ENCODE data around the gene TMEM44.

The TMEM44 gene

DNA sequence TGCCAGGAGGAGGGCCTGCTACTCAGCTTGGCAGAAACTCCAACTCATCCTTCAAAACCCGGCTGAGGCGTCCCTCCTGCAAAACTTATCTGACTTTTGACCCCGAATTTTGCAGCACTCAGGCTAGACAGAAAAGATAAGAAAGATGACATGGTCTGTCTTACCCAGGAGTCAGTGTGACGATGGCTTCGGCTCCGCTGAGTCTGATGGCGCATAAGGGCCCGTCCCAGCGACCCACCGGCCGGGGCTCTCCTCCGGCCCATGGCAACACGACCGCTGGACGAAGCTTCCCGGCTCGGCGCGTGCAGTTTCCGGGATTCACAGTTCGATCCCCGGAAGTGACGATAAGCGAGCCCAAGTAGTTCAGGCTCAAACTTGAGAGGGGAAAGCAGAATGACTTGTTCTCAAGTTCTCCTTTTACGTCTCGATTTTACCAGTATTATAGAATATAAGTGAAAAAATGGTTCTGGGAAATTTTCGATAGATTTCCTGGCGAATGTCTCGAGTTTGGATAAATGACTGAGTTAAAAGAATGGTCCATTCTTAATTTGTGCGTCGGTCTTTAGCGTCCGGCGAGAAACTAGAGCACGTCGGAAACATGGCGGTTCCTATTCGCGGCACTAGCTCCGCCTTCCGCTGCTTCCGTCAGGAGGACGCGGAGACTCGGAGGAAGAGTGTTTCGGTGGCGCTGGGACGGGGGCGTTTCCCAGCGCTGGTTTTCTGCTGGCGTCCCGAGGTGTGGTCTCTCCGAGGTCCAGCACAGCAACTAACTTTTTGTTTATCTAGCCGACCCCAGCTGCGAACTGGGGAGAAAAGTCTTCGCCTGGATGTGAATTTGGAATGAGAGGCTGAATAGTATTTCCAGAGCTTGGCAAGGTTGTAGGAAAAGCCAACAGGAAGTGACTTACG, 38.9 kb upstream of the TMEM44 start, which contains the start of gene LSG1 (continued):
- TF ChIP-seq ZNF24 (tag by site-specific recombination; IDR thresholded peaks at IDR 0.05) (peak; percentile 82), ZNF157 (tag by site-specific recombination; IDR thresholded peaks at IDR 0.05) (no peak), KLF16 (tag by site-specific recombination; IDR thresholded peaks at IDR 0.05) (peak; percentile 98), ZNF548 (tag by site-specific recombination; IDR thresholded peaks at IDR 0.05) (no peak), ZFP69B (tag by site-specific recombination; IDR thresholded peaks at IDR 0.05) (peak; percentile 84; the same call in 1 of the 2 replicates), ZNF223 (tag by site-specific recombination; IDR thresholded peaks at IDR 0.05) (no peak), MZF1 (tag by site-specific recombination; IDR thresholded peaks at IDR 0.05; ENCODE audit: borderline replicate concordance) (no peak), ZNF132 (tag by site-specific recombination; IDR thresholded peaks at IDR 0.05; ENCODE audit: borderline replicate concordance) (no peak), ZNF843 (tag by site-specific recombination; IDR thresholded peaks at IDR 0.05) (peak; percentile 53; the same call in 1 of the 2 replicates), ZNF501 (tag by site-specific recombination; IDR thresholded peaks at IDR 0.05) (peak; percentile 91), ZBTB26 (tag by site-specific recombination; optimal IDR thresholded peaks at IDR 0.05) (peak; percentile 45), HOXC10 (CRISPR knock-in tag; IDR thresholded peaks at IDR 0.05) (no peak), ZNF114 (tag by site-specific recombination; IDR thresholded peaks at IDR 0.05) (no peak), KLF9 (tag by site-specific recombination; IDR thresholded peaks at IDR 0.05; ENCODE audit: low read depth) (peak; percentile 94), SALL2 (tag by site-specific recombination; IDR thresholded peaks at IDR 0.05; ENCODE audit: borderline replicate concordance) (0 out of 2 replicates have a peak, but pooled peaks have one; percentile 42), ZXDB (tag by site-specific recombination; IDR thresholded peaks at IDR 0.05) (peak; percentile 92), ZNF654 (tag by site-specific recombination; IDR thresholded peaks at IDR 0.05; ENCODE audit: low read depth) (peak; percentile 22; the same call in 1 of the 2 replicates), ZNF266 (tag by site-specific recombination; IDR thresholded peaks at IDR 0.05; ENCODE audit: low read depth) (no peak), ZNF37A (tag by site-specific recombination; IDR thresholded peaks at IDR 0.05) (no peak), GLI4 (tag by site-specific recombination; IDR thresholded peaks at IDR 0.05) (peak; percentile 91), RBAK (tag by site-specific recombination; IDR thresholded peaks at IDR 0.05) (no peak), SCRT2 (tag by site-specific recombination; IDR thresholded peaks at IDR 0.05) (0 out of 2 replicates have a peak, but pooled peaks have one; percentile 14), ZFP3 (tag by site-specific recombination; IDR thresholded peaks at IDR 0.05; ENCODE audit: low read depth) (peak; percentile 66), ZNF174 (tag by site-specific recombination; IDR thresholded peaks at IDR 0.05) (no peak), ZBTB44 (tag by site-specific recombination; IDR thresholded peaks at IDR 0.05) (no peak), ELK4 (IDR thresholded peaks at IDR 0.05; ENCODE audit: borderline replicate concordance, low read depth, low read length) (peak; percentile 42; the same call in 1 of the 2 replicates), ZNF239 (tag by site-specific recombination; IDR thresholded peaks at IDR 0.05) (no peak)
- TF ChIP-seq, protein P1, sequence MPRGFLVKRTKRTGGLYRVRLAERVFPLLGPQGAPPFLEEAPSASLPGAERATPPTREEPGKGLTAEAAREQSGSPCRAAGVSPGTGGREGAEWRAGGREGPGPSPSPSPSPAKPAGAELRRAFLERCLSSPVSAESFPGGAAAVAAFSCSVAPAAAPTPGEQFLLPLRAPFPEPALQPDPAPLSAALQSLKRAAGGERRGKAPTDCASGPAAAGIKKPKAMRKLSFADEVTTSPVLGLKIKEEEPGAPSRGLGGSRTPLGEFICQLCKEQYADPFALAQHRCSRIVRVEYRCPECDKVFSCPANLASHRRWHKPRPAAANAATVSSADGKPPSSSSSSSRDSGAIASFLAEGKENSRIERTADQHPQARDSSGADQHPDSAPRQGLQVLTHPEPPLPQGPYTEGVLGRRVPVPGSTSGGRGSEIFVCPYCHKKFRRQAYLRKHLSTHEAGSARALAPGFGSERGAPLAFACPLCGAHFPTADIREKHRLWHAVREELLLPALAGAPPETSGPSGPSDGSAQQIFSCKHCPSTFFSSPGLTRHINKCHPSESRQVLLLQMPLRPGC (tag by site-specific recombination; IDR thresholded peaks at IDR 0.05) = peak; percentile 87; the same call in 1 of the 2 replicates
- TF ChIP-seq, protein P2, sequence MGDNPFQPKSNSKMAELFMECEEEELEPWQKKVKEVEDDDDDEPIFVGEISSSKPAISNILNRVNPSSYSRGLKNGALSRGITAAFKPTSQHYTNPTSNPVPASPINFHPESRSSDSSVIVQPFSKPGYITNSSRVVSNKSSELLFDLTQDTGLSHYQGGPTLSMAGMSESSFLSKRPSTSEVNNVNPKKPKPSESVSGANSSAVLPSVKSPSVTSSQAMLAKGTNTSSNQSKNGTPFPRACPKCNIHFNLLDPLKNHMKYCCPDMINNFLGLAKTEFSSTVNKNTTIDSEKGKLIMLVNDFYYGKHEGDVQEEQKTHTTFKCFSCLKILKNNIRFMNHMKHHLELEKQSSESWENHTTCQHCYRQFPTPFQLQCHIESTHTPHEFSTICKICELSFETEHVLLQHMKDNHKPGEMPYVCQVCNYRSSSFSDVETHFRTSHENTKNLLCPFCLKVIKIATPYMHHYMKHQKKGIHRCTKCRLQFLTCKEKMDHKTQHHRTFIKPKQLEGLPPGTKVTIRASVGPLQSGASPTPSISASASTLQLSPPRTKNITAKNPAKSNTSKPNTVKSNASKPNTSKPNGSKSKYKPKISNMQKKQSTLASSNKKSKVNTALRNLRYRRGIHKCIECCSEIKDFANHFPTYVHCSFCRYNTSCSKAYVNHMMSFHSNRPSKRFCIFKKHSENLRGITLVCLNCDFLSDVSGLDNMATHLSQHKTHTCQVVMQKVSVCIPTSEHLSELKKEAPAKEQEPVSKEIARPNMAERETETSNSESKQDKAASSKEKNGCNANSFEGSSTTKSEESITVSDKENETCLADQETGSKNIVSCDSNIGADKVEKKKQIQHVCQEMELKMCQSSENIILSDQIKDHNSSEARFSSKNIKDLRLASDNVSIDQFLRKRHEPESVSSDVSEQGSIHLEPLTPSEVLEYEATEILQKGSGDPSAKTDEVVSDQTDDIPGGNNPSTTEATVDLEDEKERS (tag by site-specific recombination; IDR thresholded peaks at IDR 0.05) = peak; percentile 84
- TF ChIP-seq, protein P3, sequence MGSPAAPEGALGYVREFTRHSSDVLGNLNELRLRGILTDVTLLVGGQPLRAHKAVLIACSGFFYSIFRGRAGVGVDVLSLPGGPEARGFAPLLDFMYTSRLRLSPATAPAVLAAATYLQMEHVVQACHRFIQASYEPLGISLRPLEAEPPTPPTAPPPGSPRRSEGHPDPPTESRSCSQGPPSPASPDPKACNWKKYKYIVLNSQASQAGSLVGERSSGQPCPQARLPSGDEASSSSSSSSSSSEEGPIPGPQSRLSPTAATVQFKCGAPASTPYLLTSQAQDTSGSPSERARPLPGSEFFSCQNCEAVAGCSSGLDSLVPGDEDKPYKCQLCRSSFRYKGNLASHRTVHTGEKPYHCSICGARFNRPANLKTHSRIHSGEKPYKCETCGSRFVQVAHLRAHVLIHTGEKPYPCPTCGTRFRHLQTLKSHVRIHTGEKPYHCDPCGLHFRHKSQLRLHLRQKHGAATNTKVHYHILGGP (tag by site-specific recombination; IDR thresholded peaks at IDR 0.05) = no peak

All from HEK293 (cell line).